ENCODE data around the gene ELFN1. TPM values are rescaled to one million over a fixed set of nuclear protein-coding genes. Genes with fewer than 3 reads are reported as not detected.

ELFN1 gene
- total and polyA plus RNA-seq, 2 donors (not counting 3 experiments of a cell fraction or from before 2014, with no cell fraction given), result 0.37 to 1.0 TPM

GRCh38 chr7:1733206-1733907 lies 63.3 kb downstream of the ELFN1 start:
- no peak overlapping the region for H3K27ac ChIP-seq (ENCODE audit: insufficient read depth, low read depth, low read length)
- no peak for DNase-seq (ENCODE audit: low read depth, low spot score)
- CTCF ChIA-PET, result interaction anchor here (1.1 kb wide), 1 partner anchor 13 kb away, joined by 3 read pairs; no protein-coding TSS in a partner anchor
- H3K4me1 ChIP-seq (ENCODE audit: control insufficient read depth, extremely low read depth, insufficient read depth, low read length), result no peaks in the 10 kb centered on the region
- dilution Hi-C loops (cut with MboI; ENCODE audit: extremely low pct_ligation_motif_present, low sequenced_read_pairs), result no loop called here
- H3K36me3 ChIP-seq (ENCODE audit: control insufficient read depth in 2 of 2, extremely low read depth in 1 of 2, insufficient read depth in 2 of 2, low read length in 2 of 2), result no peaks in the 10 kb centered on the region
- no peaks in the 10 kb centered on the region for H3K79me2 ChIP-seq (ENCODE audit: control insufficient read depth, insufficient read depth, low read length)
- no peaks in the 10 kb centered on the region for H3K9me3 ChIP-seq (replicated peaks; ENCODE audit: control insufficient read depth, insufficient read depth, low read length)
- no peak overlapping the region for H3K4me3 ChIP-seq (replicated peaks in 1 of 3; ENCODE audit: insufficient read depth in 1 of 3, low read depth in 1 of 3, low read length in 3 of 3)
- no peak overlapping the region for H2AFZ ChIP-seq (ENCODE audit: low read depth, low read length)
- H3K9ac ChIP-seq (replicated peaks; ENCODE audit: extremely low read depth, insufficient read depth, low read length), result no peak overlapping the region
- H3K9me1 ChIP-seq (replicated peaks; ENCODE audit: control insufficient read depth, extremely low read depth, insufficient read depth, low read length), result no peaks in the 10 kb centered on the region
- TF ChIP-seq CTCF (IDR thresholded peaks at IDR 0.05; ENCODE audit: extremely low read depth in 1 of 2, insufficient read depth in 1 of 2, low read depth in 1 of 2, low read length in 2 of 2) (no peak), GATA2 (IDR thresholded peaks at IDR 0.05; ENCODE audit: insufficient read depth, insufficient read length, low read depth, low read length) (no peak), FOS (IDR thresholded peaks at IDR 0.05; ENCODE audit: borderline replicate concordance, insufficient read depth, low read length) (no peak), JUN (IDR thresholded peaks at IDR 0.05; ENCODE audit: borderline replicate concordance, insufficient read depth, insufficient read length, low read depth) (no peak), POLR2AphosphoS5 (IDR thresholded peaks at IDR 0.05; ENCODE audit: insufficient read depth, low read depth, low read length) (no peak), EZH2 (IDR thresholded peaks at IDR 0.05; ENCODE audit: borderline replicate concordance, low read depth, low read length, severe bottlenecking) (no peak), POLR2A (IDR thresholded peaks at IDR 0.05; ENCODE audit: low read depth, low read length) (no peak), MYC (IDR thresholded peaks at IDR 0.05; ENCODE audit: low read depth, low read length) (no peak)
- H4K20me1 ChIP-seq (replicated peaks; ENCODE audit: control insufficient read depth, extremely low read depth, insufficient read depth, low read length), result no peaks in the 10 kb centered on the region
- no peak for FAIRE-seq
- intact Hi-C loops (cut with micrococcal nuclease), result no loop called here
- H3K27me3 ChIP-seq (ENCODE audit: control insufficient read depth in 2 of 2, insufficient read depth in 2 of 2, low read length in 2 of 2), result no peaks in the 10 kb centered on the region
- H3K4me2 ChIP-seq (ENCODE audit: insufficient read depth, low read length), result no peak overlapping the region
- POLR2A ChIA-PET, result no interaction called here
- no TSS peak for BruUV-seq (replicated peaks)

All from endothelial cell of umbilical vein (primary cell).